Stimulated activated CD8-positive, alpha-beta memory T cell treated with anti-CD3 and anti-CD28 coated beads, Interleukin-4, amount 100 ng/mL, for 48 hours (primary cell): ENCODE data around the gene RPL13A.
A peak's percentile ranks its signal among the peaks of the same experiment; 100 is the strongest.
"Not testable (repeated sequence)": the region's sequence is repeated elsewhere in the genome, so short reads cannot be mapped to it uniquely, and the experiment has no call there.

Source experiments
- DNase-seq: peaks from one replicate; pipeline ENCODE4 v3.0.0-alpha.2; 2020

RPL13A gene

GRCh38 chr19:49458567-49458903 is 28.9 kb upstream of the RPL13A start:
- DNase-seq, result no peak

- DNase-seq, result no peak
Measured at GRCh38 chr19:49459388-49459787, 28.0 kb upstream of the RPL13A start.

- not testable (repeated sequence) for DNase-seq
Measured at GRCh38 chr19:49461130-49461529, 26.3 kb upstream of the RPL13A start.

GRCh38 chr19:49461656-49462055 is 25.8 kb upstream of the RPL13A start:
- no peak for DNase-seq

- DNase-seq, result no peak
Measured at GRCh38 chr19:49462492-49462891, 24.9 kb upstream of the RPL13A start.

- no peak for DNase-seq
Measured at GRCh38 chr19:49463960-49464740, 23.3 kb upstream of the RPL13A start.

- no peak for DNase-seq
Measured at GRCh38 chr19:49465371-49465770, 22.0 kb upstream of the RPL13A start.

- no peak for DNase-seq
Measured at GRCh38 chr19:49468199-49468598, 19.2 kb upstream of the RPL13A start.

- DNase-seq, result peak; percentile 85
Measured at GRCh38 chr19:49468746-49469447, 18.5 kb upstream of the RPL13A start.

GRCh38 chr19:49469828-49470614 is 17.4 kb upstream of the RPL13A start:
- peak; percentile 88 for DNase-seq

GRCh38 chr19:49470615-49470978 is 16.8 kb upstream of the RPL13A start:
- DNase-seq, result no peak

GRCh38 chr19:49472936-49473335 is 14.5 kb upstream of the RPL13A start:
- peak; percentile 40 for DNase-seq

GRCh38 chr19:49473501-49473867 is 13.9 kb upstream of the RPL13A start:
- not testable (repeated sequence) for DNase-seq

- DNase-seq, result peak; percentile 92
Measured at GRCh38 chr19:49473868-49474541, 13.4 kb upstream of the RPL13A start, which contains the start of gene FLT3LG. TSS of gene FLT3LG (plus strand) at chr19:49474215. CDS start at chr19:49474640, 425 bp downstream.

GRCh38 chr19:49474542-49474924 is 12.9 kb upstream of the RPL13A start:
- DNase-seq, result no peak

GRCh38 chr19:49475191-49475917 is 12.1 kb upstream of the RPL13A start:
- DNase-seq, result peak; percentile 45

GRCh38 chr19:49475995-49476880 is 11.2 kb upstream of the RPL13A start:
- DNase-seq, result peak; percentile 89

GRCh38 chr19:49479975-49480628 is 7.3 kb upstream of the RPL13A start:
- no peak for DNase-seq

GRCh38 chr19:49481020-49481683 is 6.3 kb upstream of the RPL13A start:
- DNase-seq, result no peak

- no peak for DNase-seq
Measured at GRCh38 chr19:49486232-49486631, 1.2 kb upstream of the RPL13A start.
